ENCODE results near the gene SLC16A10.
"Not testable (repeated sequence)": the region's sequence is repeated elsewhere in the genome, so short reads cannot be mapped to it uniquely, and the experiment has no call there.

SLC16A10 gene

GRCh38 chr6:111087871-111088667, 766 bp downstream of the SLC16A10 start:
- DNase-seq = peak; percentile 52 to 54

DNA sequence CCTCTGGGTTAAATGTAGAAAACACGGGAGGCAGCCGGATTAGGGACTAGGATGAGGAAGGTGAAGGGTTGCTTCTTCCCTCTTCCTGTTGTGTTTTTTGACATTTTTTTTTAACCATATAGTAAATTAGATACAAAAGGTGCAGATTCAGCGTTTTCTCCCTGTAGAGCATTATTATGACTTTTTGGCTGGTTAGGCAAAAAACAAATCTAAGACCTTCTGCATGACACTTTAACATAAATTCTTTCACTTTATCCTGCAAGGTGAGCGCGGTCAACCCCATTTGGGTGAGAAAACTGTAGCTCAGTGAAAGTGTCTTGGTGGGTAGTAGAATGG, 1.3 kb downstream of the SLC16A10 start:
- no peak for DNase-seq

GRCh38 chr6:111090766-111091165, 3.5 kb downstream of the SLC16A10 start:
- DNase-seq = no peak

DNA sequence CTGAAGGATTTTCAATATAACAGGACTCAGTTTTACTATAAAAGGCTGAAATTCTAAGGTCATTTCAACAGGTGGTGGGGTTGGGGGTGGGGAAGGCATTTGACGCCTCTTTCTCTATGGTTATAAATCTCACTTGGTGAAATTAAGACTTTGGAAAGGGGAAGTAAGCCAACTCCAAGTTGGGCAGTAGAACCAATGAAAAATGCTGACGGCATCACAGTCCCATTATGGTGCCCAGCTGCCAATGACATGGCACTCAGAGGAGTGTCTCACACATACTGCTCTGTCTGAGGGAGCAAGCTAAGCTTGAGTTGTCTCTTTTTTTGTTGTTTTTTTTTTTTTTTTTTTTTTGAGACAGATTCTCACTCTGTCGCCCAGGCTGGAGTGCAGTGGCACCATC, 4.7 kb downstream of the SLC16A10 start:
- no peak for DNase-seq

DNA sequence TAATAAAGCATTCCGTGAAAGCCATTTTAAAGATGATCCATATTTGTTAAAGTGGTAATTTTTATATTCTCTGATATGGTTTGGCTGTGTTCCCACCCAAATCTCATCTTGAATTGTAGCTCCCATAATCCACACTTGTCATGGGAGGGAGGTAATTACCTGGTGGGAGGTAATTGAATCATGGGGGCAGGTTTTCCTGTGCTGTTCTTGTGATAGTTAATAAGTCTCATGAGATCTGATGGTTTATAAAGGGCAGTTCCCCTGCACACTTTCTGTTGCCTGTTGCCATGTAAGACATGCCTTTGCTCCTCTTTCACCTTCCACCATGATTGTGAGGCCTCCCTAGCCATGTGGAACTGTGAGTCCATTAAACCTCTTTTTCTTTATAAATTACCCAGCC, 8.2 kb downstream of the SLC16A10 start:
- not testable (repeated sequence) for DNase-seq

DNA sequence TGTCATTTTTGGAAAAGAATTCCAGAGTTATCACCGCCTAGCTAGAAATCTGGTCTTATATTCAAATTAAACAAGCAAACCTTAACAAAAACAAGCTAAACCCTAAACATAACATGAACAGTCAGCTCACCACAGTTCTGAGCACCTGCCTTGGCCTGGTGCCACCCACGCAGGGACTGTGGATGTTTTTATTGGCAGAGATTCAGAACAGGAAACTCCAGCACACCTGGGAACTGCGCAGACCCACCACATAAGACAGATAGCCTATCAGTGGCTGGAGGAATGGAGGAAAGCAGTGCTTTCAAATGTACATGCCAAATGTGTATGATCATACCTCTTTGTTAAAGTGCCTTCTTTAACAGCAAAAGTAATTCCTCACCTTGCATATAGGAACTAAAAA, 8.9 kb downstream of the SLC16A10 start:
- DNase-seq = peak; percentile 48 to 55

DNA sequence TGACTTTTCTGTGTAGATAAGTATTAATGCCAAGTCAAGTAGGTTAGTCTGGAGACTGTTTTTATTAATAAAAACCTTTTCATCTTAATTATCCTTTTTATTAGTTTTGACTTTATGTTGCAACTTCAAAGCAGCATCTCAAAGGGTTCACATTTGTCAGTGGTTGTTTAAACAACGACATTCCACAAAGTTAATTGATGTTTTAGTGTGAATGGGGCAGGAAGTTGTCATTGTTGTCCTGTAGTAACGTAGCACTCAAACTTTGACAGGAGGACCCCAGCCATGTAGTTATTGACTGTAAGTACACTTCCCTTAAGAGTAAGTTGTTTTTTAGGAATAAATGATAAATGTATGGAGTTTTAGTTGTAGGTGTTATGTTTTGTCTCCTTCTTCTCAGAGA, 11.3 kb downstream of the SLC16A10 start:
- DNase-seq = no peak

DNA sequence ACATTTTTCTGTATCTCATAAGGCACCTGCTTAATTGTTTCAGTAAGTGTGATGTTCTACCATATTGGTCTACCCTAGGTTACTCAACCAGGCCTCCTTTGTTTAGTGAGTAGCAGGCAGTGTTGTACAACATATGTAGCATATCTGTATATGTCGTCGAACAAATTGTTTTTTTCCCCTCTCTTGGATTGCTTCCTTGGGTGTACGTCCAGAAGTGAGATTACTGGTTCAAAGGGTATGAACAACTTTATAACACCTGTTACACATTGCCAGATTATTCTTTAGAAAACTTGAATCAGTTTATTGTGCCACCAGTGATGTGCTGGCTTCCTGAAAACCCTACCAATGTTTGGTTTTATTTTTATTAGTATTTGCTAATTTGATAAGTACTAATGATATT, 14.7 kb downstream of the SLC16A10 start:
- no peak for DNase-seq

DNA sequence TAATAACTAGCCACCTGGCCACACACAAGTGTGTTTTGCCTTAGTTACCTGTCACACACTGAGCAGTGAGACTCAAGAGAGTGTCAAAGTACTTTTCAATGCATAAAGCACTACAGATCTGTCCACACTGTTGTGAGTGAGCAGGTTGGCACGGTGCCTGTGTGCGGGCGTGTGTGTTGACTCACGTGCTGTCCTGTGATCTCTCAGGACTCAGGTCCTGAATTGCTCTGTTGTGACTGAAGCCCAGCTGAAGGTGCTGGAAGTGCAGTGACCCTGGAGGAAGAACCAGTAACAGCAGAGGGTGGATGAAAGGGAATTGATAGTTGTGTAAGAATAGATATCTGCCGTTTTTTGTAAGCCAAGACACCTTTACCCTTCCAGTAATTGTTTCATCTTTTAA, 18.3 kb downstream of the SLC16A10 start:
- no peak for DNase-seq

GRCh38 chr6:111107589-111107988, 20.3 kb downstream of the SLC16A10 start:
- DNase-seq = no peak

- DNase-seq = no peak
Measured at GRCh38 chr6:111110036-111110435, 22.7 kb downstream of the SLC16A10 start.

- peak in 1 of 2 donors; percentile 30 for DNase-seq
Measured at GRCh38 chr6:111113336-111114086, 26.2 kb downstream of the SLC16A10 start.

DNA sequence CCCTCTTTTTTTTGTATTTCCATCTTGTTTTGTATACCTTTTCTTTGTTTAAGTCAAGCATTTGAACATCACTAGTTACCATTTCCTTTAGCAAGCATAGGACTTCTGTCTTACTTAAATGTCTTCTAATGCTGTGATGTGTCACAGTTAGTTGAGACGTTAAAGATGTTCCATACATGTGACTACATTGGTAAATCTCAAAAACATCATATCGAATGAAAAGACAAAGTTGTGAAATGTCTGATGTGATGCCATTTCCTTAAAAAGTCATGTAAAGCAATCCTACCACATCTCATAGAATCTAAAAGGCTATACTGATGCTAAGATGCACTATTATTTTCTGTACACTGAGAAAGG, 26.8 kb downstream of the SLC16A10 start:
- DNase-seq = no peak

DNA sequence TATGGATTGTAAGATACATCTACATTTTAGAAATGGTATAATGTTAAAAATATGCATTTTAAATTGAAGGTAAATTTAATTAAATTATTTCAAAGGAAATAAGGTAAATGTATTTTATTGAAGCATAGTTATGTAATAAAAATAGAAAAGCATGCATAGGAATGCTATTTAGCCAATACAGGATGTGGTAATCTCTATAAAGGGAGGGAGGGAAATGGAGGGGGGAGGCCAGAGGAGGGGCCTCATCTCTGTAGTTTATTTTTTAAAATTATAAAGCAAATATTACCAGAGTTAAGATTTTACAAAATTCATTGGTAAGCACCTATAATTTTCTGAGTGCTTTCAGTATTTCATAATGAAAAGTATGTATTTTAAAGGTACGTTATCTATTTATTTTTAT, 27.2 kb downstream of the SLC16A10 start:
- DNase-seq = peak in 1 of 2 donors; percentile 17

DNA sequence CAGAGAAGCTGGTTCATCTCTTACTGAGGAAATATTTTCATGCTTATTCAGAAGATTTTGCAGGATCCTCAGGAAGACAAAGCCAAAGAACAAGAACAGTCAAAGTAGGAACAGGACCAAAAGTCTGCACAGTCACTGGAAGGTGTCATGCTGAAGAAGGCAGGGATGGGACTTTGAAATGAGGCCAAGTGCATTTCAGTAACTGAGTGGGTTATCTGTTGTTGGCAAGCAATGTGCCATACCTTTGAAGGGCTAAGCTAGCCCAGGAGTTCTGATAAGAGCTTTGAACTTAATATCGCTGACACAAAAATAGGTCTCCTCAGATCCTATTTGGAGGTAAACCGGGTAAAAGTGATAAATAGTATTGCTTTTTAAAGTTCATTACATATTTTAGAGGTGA, 31.5 kb downstream of the SLC16A10 start:
- no peak for DNase-seq

DNA sequence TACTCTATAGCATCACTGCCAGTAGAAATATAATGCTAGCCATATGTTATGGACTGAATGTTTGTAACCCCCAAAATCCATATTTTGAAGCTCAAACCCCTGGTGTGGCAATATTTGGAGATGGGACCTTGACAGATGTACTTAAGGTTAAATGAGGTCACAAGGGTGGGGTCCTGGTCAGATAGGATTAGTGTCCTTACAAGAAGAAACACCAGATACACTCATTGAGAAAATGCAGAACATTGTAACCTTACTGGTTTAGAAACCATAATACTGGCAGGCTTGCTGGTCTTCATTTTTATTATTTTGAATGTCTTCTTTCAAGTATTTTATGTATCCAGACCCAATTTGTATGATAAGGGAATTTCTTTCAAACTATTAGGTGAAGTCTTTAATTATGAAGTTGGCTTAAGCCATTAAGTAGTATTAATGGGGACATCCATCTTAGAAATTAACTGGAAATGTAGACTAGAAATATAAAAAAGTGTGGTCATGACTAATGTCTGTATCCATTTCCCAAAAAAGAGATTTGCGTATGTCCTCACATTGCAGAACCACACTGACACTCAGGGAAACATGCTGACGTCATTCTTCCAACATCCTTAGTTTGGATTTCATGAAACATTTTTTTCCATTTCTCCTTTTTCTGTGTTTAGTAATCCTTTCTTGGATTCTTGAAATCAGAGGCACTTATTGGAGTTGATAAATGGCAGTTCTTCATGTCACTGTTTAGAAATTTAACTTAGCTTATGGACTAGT, 32.4 kb downstream of the SLC16A10 start:
- DNase-seq = no peak

- DNase-seq = no peak
Measured at GRCh38 chr6:111121789-111122350, 34.6 kb downstream of the SLC16A10 start.

- DNase-seq = no peak
Measured at GRCh38 chr6:111122458-111123286, 35.4 kb downstream of the SLC16A10 start.

GRCh38 chr6:111124406-111124805, 37.1 kb downstream of the SLC16A10 start:
- no peak for DNase-seq

DNA sequence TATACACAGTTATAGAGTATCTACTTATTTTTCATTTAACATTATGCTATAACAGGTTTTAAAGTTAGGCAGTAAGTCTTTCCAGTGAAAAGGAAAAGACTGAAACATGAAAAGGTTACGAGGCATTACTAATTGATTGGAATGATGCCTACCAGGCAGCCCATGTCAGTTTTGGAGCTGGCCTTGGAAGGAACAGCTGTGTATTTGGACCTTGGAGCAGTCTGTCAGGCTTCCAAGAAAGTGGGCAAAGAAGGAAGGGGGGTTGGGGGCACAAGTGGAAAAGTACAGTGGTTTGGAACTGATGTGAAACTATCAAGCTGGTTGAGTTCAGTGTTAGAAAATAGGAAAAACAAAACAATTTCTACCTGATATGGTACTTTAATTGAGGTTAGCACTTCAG, 41.7 kb downstream of the SLC16A10 start:
- no peak for DNase-seq

GRCh38 chr6:111131018-111131417, 43.7 kb downstream of the SLC16A10 start:
- DNase-seq = not testable (repeated sequence)

GRCh38 chr6:111132669-111133068, 45.4 kb downstream of the SLC16A10 start:
- not testable (repeated sequence) for DNase-seq

Measured in CD4-positive, alpha-beta T cell treated with Interleukin-1 beta for 1 hour (primary cell).